Activated T-cell treated with anti-CD3 and anti-CD28 coated beads, Interleukin-2, amount 50 U/mL, for 72 hours (primary cell): ENCODE data around the gene NOVA2. TPM values are rescaled to one million over a fixed set of nuclear protein-coding genes. Genes with fewer than 3 reads are reported as not detected.

Experiments used
- ATAC-seq, 2 donors: fragments of 150-1000 bp; cut with Tn5 transposase; replicated peaks in 1 of 2; 2 replicates each; pipeline ENCODE4 v1.10.0; 2021; ENCODE audit warnings: moderate library complexity in 2 of 2, mild to moderate bottlenecking in 1 of 2
- DNase-seq, 2 donors: peaks; one replicate each; pipeline ENCODE4 v3.0.0; 2021 to 2022; ENCODE audit warnings: mixed read lengths in 1 of 2
- H3K27ac Mint-ChIP-seq: one replicate; pipeline ENCODE4 v1.8.0; 2022; ENCODE audit warnings: mild to moderate bottlenecking, moderate library complexity, mixed read lengths
- H3K27me3 Mint-ChIP-seq: one replicate; pipeline ENCODE4 v1.8.0; 2022; ENCODE audit warnings: low read depth, mixed read lengths
- H3K36me3 Mint-ChIP-seq, 2 donors: one replicate each; pipeline ENCODE4 v1.8.0; 2022; ENCODE audit warnings: mixed read lengths in 2 of 2, mild to moderate bottlenecking in 1 of 2; ENCODE audit not compliant: insufficient read depth in 2 of 2
- H3K4me1 Mint-ChIP-seq: one replicate; pipeline ENCODE4 v1.8.0; 2022; ENCODE audit warnings: low read depth, mixed read lengths
- H3K4me3 Mint-ChIP-seq, 2 donors: one replicate each; pipeline ENCODE4 v1.8.0; 2022; ENCODE audit warnings: mild to moderate bottlenecking in 2 of 2, mixed read lengths in 2 of 2, moderate library complexity in 2 of 2
- H3K9me3 Mint-ChIP-seq, 2 donors: one replicate each; pipeline ENCODE4 v1.8.0; 2022; ENCODE audit warnings: mixed read lengths in 2 of 2
- total RNA-seq, 2 donors: library from RNA; stranded (reverse); gene quantifications; one replicate each; pipeline ENCODE4 v1.2.3, GENCODE V29; 2022

Gene NOVA2
- total RNA-seq, 2 donors from 2014 or later = 0.38 to 0.58 TPM

DNA sequence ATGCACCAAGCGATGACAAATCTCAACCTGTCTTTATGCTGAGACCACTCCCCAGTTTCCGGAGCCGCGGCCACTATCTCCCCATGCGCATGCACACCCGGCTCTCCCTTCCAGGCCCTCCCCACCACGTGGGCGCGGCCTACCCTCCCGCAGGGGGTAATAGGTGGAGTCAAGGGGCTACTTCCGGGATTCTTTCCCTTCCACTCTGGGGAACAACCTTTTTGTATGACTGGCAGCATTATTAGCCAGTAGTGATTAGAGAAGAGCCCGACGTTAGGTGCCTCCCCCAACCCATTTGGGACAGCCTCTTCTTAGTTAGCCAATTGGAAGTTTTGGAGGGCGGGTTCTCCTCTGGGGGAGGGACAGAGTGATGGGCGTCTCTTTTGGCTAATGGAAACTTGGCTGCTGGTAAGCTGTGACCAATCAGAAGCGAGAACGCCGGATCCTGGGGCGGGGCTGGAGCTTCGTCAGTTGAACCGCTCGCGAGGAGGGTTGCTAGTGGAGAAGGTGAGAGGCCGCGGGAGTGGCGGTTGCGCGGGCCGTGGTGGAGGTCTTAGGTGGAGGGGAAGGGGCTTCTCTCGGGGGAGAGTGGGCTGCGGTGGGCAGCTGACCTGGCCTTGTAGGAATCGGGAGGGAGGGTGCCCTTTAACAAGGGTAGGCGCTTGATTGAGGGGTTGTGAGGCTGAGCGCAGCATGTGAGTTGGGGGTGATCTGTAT, 21.5 kb upstream of the NOVA2 start, which contains the start of gene CCDC61:
Gene CCDC61 (plus strand): TSS at position 470 of the 717 bp plus-strand sequence. CDS start 7,552 bp downstream, outside the sequence.
- peak; percentile 96 for ATAC-seq
- peak; percentile 96 for DNase-seq
- Mint-ChIP-seq H3K4me3 (peak within 1 kb of the TSS in 1 of 2 donors; percentile 20), H3K27ac (no peak within 1 kb of the TSS), H3K36me3 (no peaks in the 10 kb centered on the region), H3K9me3 (no peaks in the 10 kb centered on the region), H3K4me1 (peaks cover 24% of the 10 kb centered on the region), H3K27me3 (peaks cover 6% of the 10 kb centered on the region)

DNA sequence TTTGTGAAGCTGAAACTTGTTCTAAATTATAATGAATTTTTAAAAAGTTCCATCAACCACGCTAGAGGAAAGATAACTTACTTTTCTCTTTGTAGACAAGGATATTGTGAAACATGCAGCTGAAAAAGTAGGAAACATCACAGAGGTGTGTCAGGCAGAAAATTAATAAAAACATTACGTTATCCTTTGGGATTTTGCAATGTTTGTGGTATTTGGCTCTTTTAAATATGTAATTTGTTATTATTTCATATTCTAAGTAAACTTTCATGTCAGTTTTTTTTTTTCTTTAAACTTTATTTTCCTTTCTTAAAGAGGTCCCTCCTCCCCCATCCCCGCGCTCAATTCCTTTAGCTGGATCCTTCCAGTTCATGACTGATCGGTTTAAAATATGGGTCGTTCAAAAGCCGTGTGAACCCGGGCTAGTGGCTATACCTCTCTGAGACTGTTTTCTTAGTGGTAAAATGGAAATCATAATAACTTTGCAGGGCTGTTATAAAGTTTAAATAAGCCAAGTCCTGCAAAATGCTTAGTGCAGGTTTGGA, 20.9 kb upstream of the NOVA2 start:
- DNase-seq (no peak), ATAC-seq (no peak)
- peaks cover 18% of the 10 kb centered on the region for H3K4me1 Mint-ChIP-seq
- no peaks in the 10 kb centered on the region for H3K9me3 Mint-ChIP-seq
- peaks cover 12% of the 10 kb centered on the region for H3K27me3 Mint-ChIP-seq
- H3K27ac Mint-ChIP-seq = no peak overlapping the region
- peak overlapping the region in 1 of 2 donors; percentile 20 for H3K4me3 Mint-ChIP-seq
- no peaks in the 10 kb centered on the region for H3K36me3 Mint-ChIP-seq

DNA sequence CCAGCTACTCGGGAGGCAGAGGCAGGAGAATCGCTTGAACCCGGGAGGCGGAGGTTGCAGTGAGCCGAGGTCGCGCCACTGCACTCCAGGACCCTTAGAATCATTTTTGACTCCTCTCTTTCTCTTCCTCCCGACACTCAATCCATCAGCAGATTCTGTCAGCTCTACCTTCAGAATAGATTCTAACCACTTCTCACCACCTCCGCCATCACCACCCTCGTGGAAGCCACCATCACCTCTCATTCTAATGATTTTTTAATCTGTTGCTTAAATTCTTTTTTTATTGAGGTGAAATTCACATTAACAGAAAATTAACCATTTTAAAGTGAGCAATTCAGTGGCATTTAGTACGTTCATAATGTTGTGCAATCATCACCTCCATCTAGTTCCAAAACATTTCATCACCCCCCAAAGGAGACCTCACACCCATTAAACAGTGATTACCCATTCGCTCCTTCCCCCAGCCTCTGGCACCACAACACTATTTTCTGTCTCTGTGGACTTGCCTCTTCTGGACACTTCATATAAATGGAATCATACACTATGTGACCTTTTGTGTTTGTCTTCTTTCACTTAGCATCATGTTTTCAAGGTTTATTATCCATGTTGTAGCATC, 16.6 kb upstream of the NOVA2 start:
- DNase-seq = no peak

DNA sequence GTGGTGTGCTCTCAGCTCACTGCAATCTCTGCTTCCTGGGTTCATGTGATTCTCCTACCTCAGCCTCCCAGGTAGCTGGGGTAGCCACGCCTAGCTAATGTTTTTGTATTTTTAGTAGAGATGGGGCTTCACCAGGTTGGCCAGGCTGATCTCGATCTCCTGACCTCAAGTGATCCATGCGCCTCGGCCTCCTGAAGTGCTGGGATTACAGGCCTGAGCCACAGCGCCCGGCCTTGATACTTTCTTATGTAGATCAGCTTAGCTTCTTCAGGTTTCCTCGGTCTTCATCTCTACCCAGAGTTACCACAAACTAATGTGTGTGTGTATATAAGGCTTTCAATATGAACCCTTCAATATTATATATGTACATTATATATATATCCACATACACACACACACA, 11.7 kb upstream of the NOVA2 start:
- Mint-ChIP-seq H3K27me3 (peaks cover 32% of the 10 kb centered on the region), H3K27ac (no peak overlapping the region), H3K36me3 (no peaks in the 10 kb centered on the region), H3K4me1 (peaks cover 5% of the 10 kb centered on the region), H3K9me3 (peaks cover 0 to 2% of the 10 kb centered on the region in 2 donors), H3K4me3 (no peak overlapping the region)
- ATAC-seq (no peak), DNase-seq (no peak)

More for the DNA sequence above, 16.6 kb upstream of the NOVA2 start:
- H3K4me3 Mint-ChIP-seq = no peak overlapping the region
- ATAC-seq = no peak
- no peak overlapping the region for H3K27ac Mint-ChIP-seq
- no peaks in the 10 kb centered on the region for H3K36me3 Mint-ChIP-seq
- peaks cover 5% of the 10 kb centered on the region for H3K4me1 Mint-ChIP-seq
- no peaks in the 10 kb centered on the region for H3K9me3 Mint-ChIP-seq
- peaks cover 36% of the 10 kb centered on the region for H3K27me3 Mint-ChIP-seq

DNA sequence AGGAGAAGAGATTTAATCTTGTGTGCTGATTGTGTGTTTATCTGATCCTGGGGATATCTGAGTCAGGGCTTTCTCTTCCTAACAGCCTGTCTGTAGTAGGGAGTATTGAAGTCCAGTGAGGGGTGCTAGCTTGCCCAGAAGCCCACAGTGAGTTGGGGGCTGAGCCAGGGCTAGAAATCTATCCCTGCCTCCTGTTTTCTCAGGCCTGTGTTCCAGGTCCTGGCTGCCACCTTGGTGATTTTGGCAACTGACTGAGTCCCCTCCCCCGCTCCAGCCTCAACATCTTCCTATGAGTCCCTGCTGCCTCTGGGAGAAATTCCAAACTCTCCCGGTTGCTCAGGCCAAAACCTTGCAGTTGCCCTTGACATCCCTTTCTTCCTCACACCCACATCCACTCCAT, 7.7 kb upstream of the NOVA2 start:
- DNase-seq (no peak), ATAC-seq (no peak)
- H3K36me3 Mint-ChIP-seq = no peaks in the 10 kb centered on the region
- H3K27me3 Mint-ChIP-seq = peaks cover 29% of the 10 kb centered on the region
- H3K27ac Mint-ChIP-seq = no peak overlapping the region
- H3K9me3 Mint-ChIP-seq = peaks cover 0 to 2% of the 10 kb centered on the region in 2 donors
- no peaks in the 10 kb centered on the region for H3K4me1 Mint-ChIP-seq
- no peak overlapping the region for H3K4me3 Mint-ChIP-seq

DNA sequence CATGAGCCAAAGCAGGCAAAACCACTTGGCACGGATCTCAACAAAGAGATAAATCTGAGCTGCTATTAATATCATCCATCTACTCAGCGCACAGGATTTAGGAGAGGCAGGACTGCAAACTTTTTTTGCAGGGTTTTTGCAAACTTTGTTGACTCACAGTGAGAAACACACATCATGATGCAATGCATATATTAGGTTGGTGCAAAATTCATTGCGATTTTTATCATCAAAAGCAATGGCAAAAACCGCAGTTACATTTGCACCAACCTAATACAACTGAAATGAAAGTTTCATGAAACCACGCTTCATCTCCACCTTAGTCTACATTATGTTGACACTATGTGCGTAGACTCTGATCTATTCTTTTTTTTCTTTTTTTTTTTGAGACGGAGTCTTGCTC, 4.5 kb upstream of the NOVA2 start:
- peaks cover 49% of the 10 kb centered on the region for H3K27me3 Mint-ChIP-seq
- H3K36me3 Mint-ChIP-seq = peaks cover 0 to 1% of the 10 kb centered on the region in 2 donors
- ATAC-seq = no peak
- H3K4me1 Mint-ChIP-seq = no peaks in the 10 kb centered on the region
- DNase-seq = no peak
- H3K4me3 Mint-ChIP-seq = no peak overlapping the region
- no peaks in the 10 kb centered on the region for H3K9me3 Mint-ChIP-seq
- no peak overlapping the region for H3K27ac Mint-ChIP-seq

DNA sequence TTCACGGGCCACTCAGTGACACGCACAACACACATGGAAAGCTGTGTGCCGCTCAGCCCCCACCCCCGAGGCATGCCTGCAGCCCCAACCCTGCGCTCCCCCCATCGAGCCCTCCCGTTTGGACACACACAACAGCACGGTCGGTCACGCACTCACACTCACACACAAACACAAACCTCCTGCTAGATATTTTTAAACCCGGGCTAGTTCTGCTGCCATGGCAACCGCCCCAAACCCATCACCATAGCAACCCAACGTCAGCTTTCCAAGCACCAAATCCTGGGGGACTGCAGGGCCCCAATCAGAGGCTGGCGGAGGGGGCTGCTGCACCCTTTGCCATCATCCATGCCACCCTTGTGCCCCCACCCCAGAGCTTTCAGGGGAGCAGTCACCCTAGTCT, 2.5 kb upstream of the NOVA2 start:
- H3K4me1 Mint-ChIP-seq = peaks cover 15% of the 10 kb centered on the region
- DNase-seq = no peak
- H3K9me3 Mint-ChIP-seq = no peaks in the 10 kb centered on the region
- H3K27me3 Mint-ChIP-seq = peaks cover 66% of the 10 kb centered on the region
- H3K36me3 Mint-ChIP-seq = peaks cover 0 to 1% of the 10 kb centered on the region in 2 donors
- H3K27ac Mint-ChIP-seq = no peak overlapping the region
- no peak for ATAC-seq
- H3K4me3 Mint-ChIP-seq = no peak overlapping the region

DNA sequence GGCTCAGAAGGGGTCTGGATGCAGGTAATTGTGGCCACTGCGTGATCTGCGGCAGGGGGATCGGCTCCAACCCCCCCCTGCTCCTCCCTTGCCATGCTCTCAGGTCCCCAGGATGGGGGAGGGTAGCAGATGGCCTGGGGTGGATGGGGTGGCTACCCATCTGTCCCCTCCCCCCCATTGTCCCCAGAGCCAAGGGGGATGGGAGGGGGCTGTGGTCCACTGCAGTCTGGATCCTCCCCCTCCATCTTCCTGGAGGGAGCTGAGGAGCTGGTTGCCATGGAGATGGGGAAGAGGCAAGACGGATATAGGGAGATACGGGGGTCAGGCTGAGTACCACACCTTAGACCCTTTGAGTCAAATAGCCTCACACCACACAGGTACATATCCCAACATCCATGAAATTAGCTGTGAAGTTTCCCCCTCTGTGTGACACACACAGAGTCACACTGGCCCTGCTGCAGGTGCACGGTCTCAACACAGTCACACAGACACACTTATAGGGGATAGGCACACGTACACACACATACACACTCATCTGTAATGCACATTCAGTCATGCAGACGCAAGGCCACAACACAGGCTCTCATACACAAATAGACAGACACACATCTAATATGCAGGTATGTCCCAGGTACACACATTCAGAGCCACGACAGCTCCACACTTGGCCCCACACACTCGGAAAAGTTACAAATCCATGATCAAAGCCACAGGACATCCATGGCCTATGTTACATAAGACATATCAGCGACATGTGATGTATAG, 1.8 kb upstream of the NOVA2 start:
- H3K27ac Mint-ChIP-seq = no peak overlapping the region
- no peak for DNase-seq
- H3K4me3 Mint-ChIP-seq = no peak overlapping the region
- H3K36me3 Mint-ChIP-seq = peaks cover 0 to 1% of the 10 kb centered on the region in 2 donors
- H3K9me3 Mint-ChIP-seq = no peaks in the 10 kb centered on the region
- H3K4me1 Mint-ChIP-seq = peaks cover 18% of the 10 kb centered on the region
- no peak for ATAC-seq
- peaks cover 73% of the 10 kb centered on the region for H3K27me3 Mint-ChIP-seq

DNA sequence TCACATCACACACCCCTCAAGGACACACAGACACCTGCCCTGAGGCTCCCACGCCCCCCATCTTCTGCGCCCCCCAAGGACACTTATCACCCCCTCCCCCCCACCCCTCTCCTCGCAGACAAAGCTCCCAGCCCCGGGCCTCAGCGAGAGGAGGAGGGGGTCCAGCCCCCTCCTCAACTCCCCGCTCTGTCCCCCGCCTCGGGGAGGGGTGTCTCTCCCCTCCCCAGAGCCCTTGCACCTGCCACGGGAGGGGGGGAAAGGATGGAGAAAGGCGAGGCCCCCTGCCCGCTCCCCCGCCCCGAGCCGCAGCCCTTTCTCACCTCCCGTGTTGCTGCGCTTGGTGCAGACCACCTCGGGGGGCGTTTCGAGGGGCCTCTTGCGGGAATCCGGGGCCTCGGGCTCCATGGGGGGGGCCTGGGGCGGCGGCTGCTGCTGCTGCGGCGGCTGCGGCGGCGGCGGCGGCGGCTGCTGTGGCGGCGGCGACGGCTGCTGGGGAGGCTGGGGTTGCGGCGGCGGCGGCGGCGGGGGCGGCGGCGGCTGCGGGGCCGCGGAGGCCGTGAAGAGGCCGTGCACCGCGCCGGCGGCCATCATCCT, 621 bp downstream of the NOVA2 start:
- peaks cover 18% of the 10 kb centered on the region for H3K4me1 Mint-ChIP-seq
- no peaks in the 10 kb centered on the region for H3K9me3 Mint-ChIP-seq
- peak overlapping the region in 1 of 2 donors; percentile 57 for H3K4me3 Mint-ChIP-seq
- H3K27ac Mint-ChIP-seq = no peak overlapping the region
- peaks cover 1% of the 10 kb centered on the region in 2 donors for H3K36me3 Mint-ChIP-seq
- no peak for ATAC-seq
- DNase-seq = no peak
- H3K27me3 Mint-ChIP-seq = peaks cover 81% of the 10 kb centered on the region

DNA sequence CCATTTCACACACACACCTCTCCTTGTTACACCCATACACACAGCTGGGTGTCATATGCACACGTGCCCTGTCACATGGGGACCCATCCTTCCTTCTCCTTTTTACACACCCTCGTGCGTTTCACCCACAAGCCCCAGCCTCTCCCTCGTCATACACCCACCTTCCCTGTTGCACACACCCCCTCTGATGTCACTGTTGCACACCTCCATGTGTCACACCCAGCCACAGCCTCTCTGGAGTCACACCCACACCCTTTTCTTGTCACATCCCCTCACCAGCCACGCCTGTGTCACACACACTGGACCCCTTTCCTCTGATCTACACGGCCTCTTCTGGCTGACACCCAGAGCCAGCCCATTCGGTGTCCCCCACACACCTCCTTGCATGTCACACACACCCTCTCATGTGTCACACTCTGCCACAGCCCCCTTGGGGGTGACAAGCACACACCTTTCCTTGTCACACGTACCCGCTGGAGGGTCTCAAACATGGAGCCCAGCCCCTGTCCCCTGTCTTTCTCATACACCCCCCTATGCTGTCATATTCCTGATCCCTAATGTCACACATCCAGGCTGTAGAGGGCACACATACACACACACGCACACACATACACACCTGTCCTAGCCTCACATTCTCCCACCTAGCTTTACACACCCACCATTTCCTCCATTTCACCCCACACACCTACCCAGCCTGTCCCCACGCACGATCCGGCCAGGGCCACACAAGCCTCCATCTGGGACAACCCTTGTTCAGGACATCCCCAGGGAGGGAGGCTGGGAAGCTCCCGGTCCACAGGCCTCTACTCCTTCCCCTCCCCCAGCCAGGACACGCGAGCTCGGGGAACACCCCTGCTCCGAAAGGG, 1.4 kb downstream of the NOVA2 start:
- Mint-ChIP-seq H3K27me3 (peaks cover 81% of the 10 kb centered on the region), H3K4me1 (peaks cover 18% of the 10 kb centered on the region), H3K27ac (no peak overlapping the region), H3K9me3 (no peaks in the 10 kb centered on the region), H3K36me3 (peaks cover 1% of the 10 kb centered on the region in 2 donors), H3K4me3 (peak overlapping the region; percentile 4 to 57)
- ATAC-seq (peak; percentile 71 to 75), DNase-seq (peak; percentile 34 to 40)

DNA sequence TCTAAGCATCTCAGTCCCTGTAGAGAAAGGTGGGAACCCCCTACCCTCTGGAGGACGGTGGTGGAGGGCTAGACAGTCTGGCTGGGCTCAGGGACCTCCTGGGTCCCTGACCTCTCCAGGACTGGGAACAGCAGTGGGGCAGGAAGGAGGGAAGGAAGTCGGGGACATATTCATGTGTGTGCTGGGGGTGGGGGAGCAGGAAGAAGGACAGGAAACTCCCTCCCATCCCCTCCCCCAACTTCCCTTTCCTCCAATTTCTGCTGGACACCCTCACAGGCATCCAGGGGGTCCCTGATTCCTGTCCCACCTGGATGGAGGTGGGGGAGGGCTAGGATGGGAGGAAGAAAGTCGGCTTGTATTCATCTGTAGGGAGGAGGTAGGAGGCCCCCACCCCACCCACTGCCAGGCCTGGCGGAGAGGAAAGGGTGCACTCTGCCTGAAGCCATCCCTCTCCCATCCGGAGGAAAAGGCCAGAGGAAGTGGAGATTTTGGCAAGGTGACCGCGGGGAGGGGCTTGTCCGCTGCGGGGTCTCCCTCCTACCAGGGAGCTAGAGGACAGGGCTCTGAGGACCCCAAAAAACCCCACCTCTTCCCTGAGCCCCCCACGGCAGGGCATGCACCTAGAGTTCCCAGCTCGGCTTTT, 2.3 kb downstream of the NOVA2 start:
- DNase-seq (no peak), ATAC-seq (no peak)
- Mint-ChIP-seq H3K4me3 (no peak overlapping the region), H3K9me3 (no peaks in the 10 kb centered on the region), H3K4me1 (peaks cover 18% of the 10 kb centered on the region), H3K27me3 (peaks cover 77% of the 10 kb centered on the region), H3K36me3 (peaks cover 1% of the 10 kb centered on the region in 2 donors), H3K27ac (no peak overlapping the region)

DNA sequence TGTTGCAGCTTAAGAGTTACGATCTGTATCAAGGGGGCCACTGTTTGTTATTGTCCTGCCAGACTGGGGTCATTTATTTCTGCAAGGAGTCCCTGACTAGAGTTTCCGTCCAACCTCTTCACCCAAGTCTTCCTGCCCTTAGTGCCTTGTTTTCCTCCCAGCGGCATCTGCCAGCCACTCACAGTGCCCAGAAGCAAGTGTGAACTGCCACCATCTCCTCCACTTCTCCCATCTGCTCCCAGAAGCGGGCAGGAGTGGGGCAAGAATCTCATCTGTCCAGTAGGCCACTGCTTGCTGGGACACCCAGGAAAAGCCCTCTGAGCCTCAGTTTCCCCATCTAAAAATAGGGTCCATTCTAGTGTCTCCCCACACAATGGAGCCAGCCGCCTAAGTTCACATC, 4.0 kb downstream of the NOVA2 start:
- Mint-ChIP-seq H3K9me3 (no peaks in the 10 kb centered on the region), H3K27ac (no peak overlapping the region), H3K4me3 (no peak overlapping the region), H3K27me3 (peaks cover 77% of the 10 kb centered on the region), H3K4me1 (peaks cover 18% of the 10 kb centered on the region), H3K36me3 (peaks cover 1% of the 10 kb centered on the region in 2 donors)
- ATAC-seq (no peak), DNase-seq (no peak)
